GM12872 (cell line): ENCODE results near the gene RER1.

ENCODE experiments used
- TF ChIP-seq, protein P1 (sequence below): IDR thresholded peaks from 3 replicates; pipeline ENCODE4 v1.5.1; 2011; ENCODE audit warnings: low read depth, mild to moderate bottlenecking, low read length, moderate library complexity; ENCODE audit not compliant: insufficient read depth

RER1 gene

GRCh38 chr1:2351723-2352122 lies 39.9 kb upstream of the RER1 start:
- TF ChIP-seq, protein P1, sequence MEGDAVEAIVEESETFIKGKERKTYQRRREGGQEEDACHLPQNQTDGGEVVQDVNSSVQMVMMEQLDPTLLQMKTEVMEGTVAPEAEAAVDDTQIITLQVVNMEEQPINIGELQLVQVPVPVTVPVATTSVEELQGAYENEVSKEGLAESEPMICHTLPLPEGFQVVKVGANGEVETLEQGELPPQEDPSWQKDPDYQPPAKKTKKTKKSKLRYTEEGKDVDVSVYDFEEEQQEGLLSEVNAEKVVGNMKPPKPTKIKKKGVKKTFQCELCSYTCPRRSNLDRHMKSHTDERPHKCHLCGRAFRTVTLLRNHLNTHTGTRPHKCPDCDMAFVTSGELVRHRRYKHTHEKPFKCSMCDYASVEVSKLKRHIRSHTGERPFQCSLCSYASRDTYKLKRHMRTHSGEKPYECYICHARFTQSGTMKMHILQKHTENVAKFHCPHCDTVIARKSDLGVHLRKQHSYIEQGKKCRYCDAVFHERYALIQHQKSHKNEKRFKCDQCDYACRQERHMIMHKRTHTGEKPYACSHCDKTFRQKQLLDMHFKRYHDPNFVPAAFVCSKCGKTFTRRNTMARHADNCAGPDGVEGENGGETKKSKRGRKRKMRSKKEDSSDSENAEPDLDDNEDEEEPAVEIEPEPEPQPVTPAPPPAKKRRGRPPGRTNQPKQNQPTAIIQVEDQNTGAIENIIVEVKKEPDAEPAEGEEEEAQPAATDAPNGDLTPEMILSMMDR = no peak

GRCh38 chr1:2352341-2352896 lies 39.2 kb upstream of the RER1 start:
- TF ChIP-seq, protein P1 = no peak

DNA sequence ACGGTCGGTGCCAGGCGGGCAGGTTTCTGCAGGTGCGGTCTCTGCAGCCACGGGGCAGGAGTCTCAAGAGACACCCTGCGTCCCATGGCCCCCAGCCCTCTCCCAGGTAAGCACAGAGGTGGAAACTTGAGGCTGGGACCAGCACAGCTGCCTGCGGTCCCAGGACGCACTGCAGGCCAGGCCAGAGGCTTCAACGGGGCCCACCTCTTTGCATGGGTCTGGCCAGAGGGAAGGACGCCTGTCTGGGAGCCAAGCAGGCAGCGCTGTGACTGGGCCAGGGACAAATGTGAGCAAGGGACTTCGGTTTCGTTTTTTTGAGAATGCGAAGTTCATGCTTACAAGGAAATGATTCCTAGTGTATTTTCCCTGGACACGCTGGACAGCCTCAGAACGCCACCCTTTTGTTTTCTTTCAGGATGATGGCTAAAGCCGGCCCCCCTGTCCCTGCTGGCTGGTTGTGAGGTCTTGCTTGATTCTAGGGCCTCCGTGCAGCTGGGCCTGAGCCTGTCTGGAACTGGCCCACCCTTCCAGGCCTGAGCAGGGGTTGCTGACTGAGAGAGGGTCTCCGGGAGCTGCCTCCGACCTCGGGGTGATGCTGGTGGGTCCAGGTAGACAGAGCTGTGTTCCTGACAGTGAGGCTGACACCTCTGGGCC lies 38.6 kb upstream of the RER1 start:
- TF ChIP-seq, protein P1 = no peak

- TF ChIP-seq, protein P1 = no peak
Observed at GRCh38 chr1:2353551-2354438, 37.8 kb upstream of the RER1 start.

DNA sequence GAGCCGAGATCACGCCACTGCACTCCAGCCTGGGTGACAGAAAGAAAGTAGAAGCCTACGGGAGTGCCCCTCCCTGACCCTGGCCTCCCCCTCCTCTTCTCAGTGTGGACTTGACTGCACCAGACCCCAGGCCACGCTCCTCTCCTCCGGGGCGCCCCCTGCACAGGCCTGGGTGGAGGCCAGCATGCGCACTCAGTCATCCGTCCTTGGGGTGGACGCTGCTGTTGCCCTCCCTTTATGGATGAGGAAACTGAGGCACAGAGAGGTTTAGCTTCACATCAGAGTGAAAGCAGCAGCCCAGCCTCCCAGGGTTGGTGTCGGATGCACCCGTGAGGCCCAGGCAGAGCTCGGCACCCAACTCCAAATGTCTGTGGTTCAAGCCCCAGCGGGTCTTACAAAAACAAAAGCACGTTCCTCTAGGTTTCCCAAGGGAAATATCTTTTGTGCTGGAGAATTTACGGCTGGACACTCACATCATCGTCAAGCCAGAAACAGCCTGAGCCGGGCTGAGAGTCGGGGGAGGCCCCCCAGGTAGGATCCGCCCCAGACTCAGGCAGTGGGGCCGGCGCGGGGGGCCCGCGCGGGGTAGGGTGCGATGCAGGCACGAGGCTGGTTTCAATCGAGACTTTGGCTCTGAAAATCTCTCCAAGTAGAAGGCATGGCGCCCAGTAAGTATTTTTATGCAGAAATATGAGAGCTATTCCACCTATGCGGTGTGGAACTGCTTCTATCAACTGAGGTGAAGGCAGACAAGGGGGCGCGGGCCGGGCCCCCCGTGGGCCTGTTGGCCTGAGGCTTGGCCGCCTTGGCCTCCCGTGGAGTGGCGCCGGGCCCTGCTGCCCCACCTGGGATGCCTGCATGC lies 36.9 kb upstream of the RER1 start:
- TF ChIP-seq, protein P1 = no peak

GRCh38 chr1:2355373-2356261 lies 36.0 kb upstream of the RER1 start:
- TF ChIP-seq, protein P1 = no peak
